Osteoblast (primary cell): ENCODE data around the gene LRP11. TPM values are rescaled to one million over a fixed set of nuclear protein-coding genes. Genes with fewer than 3 reads are reported as not detected.

ENCODE experiments used
- DNase-seq: peaks from one replicate; pipeline ENCODE4 v3.0.0; 2011; ENCODE audit warnings: low spot score, mixed read lengths; ENCODE audit not compliant: insufficient read length; ENCODE audit errors: missing footprints
- H2AFZ ChIP-seq: 2 replicates; pipeline ENCODE4 v1.6.0; 2011; ENCODE audit warnings: mild to moderate bottlenecking, low read length
- H3K27ac ChIP-seq: 2 replicates; pipeline ENCODE4 v1.5.1; 2011; ENCODE audit warnings: mild to moderate bottlenecking, low read depth, low read length, moderate library complexity
- H3K27me3 ChIP-seq: 2 replicates; pipeline ENCODE4 v1.6.0; 2012; ENCODE audit warnings: mild to moderate bottlenecking, control low read depth, inconsistent platforms, low read length, moderate library complexity; ENCODE audit not compliant: insufficient read depth
- H3K36me3 ChIP-seq: 2 replicates; pipeline ENCODE4 v1.5.1; 2011; ENCODE audit warnings: mild to moderate bottlenecking, low read length, control low read depth, moderate library complexity; ENCODE audit not compliant: insufficient read depth
- H3K4me1 ChIP-seq: 2 replicates; pipeline ENCODE4 v1.5.1; 2011; ENCODE audit warnings: mild to moderate bottlenecking, low read length, control low read depth, moderate library complexity; ENCODE audit not compliant: insufficient read depth
- H3K4me2 ChIP-seq: 2 replicates; pipeline ENCODE4 v1.6.0; 2011; ENCODE audit warnings: mild to moderate bottlenecking, low read length; ENCODE audit not compliant: insufficient read depth
- H3K4me3 ChIP-seq: fragments of 200-600 bp; sonication (generic); 3 replicates; pipeline ENCODE4 v1.5.1; 2012; ENCODE audit warnings: mild to moderate bottlenecking, low read length, inconsistent platforms; ENCODE audit not compliant: insufficient read depth
- H3K79me2 ChIP-seq: 2 replicates; pipeline ENCODE4 v1.6.0; 2012; ENCODE audit warnings: mild to moderate bottlenecking, low read length, control low read depth, inconsistent platforms; ENCODE audit not compliant: insufficient read depth
- H3K9me3 ChIP-seq: 2 replicates; pipeline ENCODE4 v1.5.1; 2011; ENCODE audit warnings: low read depth, low read length, control low read depth
- H4K20me1 ChIP-seq: 2 replicates; pipeline ENCODE4 v1.6.0; 2012; ENCODE audit warnings: mild to moderate bottlenecking, low read length, control low read depth; ENCODE audit not compliant: insufficient read depth
- CTCF ChIP-seq: IDR thresholded peaks from 2 replicates; pipeline ENCODE4 v1.5.1; 2011; ENCODE audit warnings: mild to moderate bottlenecking, low read depth, low read length, moderate library complexity; ENCODE audit errors: extremely low read depth
- total RNA-seq: library from RNA; depleted of rRNA; stranded (reverse); fragments of >200 nt; gene quantifications from 2 replicates; pipeline ENCODE4 v1.2.3, GENCODE V29; 2012

LRP11 gene
- total RNA-seq, 1 donor, result 39.4 TPM

DNA sequence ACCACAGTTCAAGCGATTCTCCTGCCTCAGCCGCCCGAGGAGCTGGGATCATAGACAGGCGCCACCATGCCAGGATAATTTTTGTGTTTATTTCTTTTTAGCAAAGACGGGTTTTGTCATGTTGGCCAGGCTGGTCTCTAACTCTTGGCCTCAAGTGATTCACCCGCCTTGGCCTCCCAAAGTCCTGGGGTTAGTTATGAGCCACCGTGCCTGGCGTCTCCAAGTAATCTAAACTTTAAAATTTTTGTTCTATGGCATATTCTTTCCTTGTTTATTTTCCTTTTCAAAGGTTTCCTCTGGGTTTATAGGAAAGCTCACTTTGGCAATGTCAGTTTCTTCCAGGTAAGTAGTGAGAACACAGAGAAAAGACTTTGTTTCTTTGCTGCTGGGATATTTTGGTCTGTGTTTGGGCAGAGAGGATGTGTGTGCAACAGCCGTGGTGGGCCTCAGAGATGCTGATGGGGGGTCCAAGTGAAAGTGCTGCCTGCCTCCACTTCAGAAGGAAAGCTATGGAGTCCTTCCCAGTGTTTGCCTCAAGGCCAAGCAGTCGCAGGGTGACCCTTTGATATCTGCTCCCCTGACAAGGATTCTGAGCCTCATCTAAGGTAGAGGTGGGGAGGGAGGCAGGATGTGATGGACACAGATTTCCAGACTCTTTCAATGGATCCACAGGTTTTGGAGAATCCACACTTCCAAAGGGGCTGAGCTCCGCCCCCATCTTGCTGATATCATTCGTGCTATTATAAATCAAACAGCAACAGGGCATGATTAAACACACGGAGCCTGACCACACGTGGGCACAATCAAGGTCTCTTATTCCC, 2.3 kb downstream of the LRP11 start:
- no peaks in the 10 kb centered on the region for H4K20me1 ChIP-seq
- no peak for TF ChIP-seq CTCF
- H3K4me2 ChIP-seq, result peak overlapping the region; percentile 85
- no peaks in the 10 kb centered on the region for H3K27me3 ChIP-seq
- H3K4me1 ChIP-seq, result peaks cover 42% of the 10 kb centered on the region
- peak overlapping the region; percentile 78 for H3K4me3 ChIP-seq
- no peaks in the 10 kb centered on the region for H3K9me3 ChIP-seq
- H3K27ac ChIP-seq, result peak overlapping the region; percentile 93
- H3K79me2 ChIP-seq, result peaks cover 52% of the 10 kb centered on the region
- DNase-seq, result no peak
- H2AFZ ChIP-seq, result peak overlapping the region; percentile 30
- no peaks in the 10 kb centered on the region for H3K36me3 ChIP-seq

GRCh38 chr6:149860834-149861602, 3.1 kb downstream of the LRP11 start:
- no peaks in the 10 kb centered on the region for H3K27me3 ChIP-seq
- H3K79me2 ChIP-seq, result peaks cover 60% of the 10 kb centered on the region
- H3K9me3 ChIP-seq, result no peaks in the 10 kb centered on the region
- peaks cover 50% of the 10 kb centered on the region for H3K4me1 ChIP-seq
- H3K4me3 ChIP-seq, result peak overlapping the region; percentile 78
- peak; percentile 22 for TF ChIP-seq CTCF
- no peaks in the 10 kb centered on the region for H3K36me3 ChIP-seq
- H2AFZ ChIP-seq, result peak overlapping the region; percentile 30
- peak overlapping the region; percentile 93 for H3K27ac ChIP-seq
- no peaks in the 10 kb centered on the region for H4K20me1 ChIP-seq
- no peak for DNase-seq
- H3K4me2 ChIP-seq, result peak overlapping the region; percentile 85

GRCh38 chr6:149860513-149860833, 3.7 kb downstream of the LRP11 start:
- Histone ChIP-seq H3K4me1 (peaks cover 55% of the 10 kb centered on the region), H3K79me2 (peaks cover 64% of the 10 kb centered on the region), H3K4me3 (no peak overlapping the region), H4K20me1 (no peaks in the 10 kb centered on the region), H3K36me3 (no peaks in the 10 kb centered on the region), H3K4me2 (no peak overlapping the region), H2AFZ (no peak overlapping the region), H3K27ac (peak overlapping the region; percentile 93), H3K9me3 (no peaks in the 10 kb centered on the region), H3K27me3 (no peaks in the 10 kb centered on the region)
- TF ChIP-seq CTCF, result no peak
- DNase-seq, result peak; percentile 66

GRCh38 chr6:149859938-149860337, 4.2 kb downstream of the LRP11 start:
- no peaks in the 10 kb centered on the region for H3K36me3 ChIP-seq
- H3K27ac ChIP-seq, result peak overlapping the region; percentile 93
- no peak for TF ChIP-seq CTCF
- DNase-seq, result no peak
- H4K20me1 ChIP-seq, result no peaks in the 10 kb centered on the region
- no peak overlapping the region for H2AFZ ChIP-seq
- H3K4me3 ChIP-seq, result no peak overlapping the region
- H3K79me2 ChIP-seq, result peaks cover 64% of the 10 kb centered on the region
- no peaks in the 10 kb centered on the region for H3K9me3 ChIP-seq
- peaks cover 61% of the 10 kb centered on the region for H3K4me1 ChIP-seq
- H3K4me2 ChIP-seq, result peak overlapping the region; percentile 44
- H3K27me3 ChIP-seq, result no peaks in the 10 kb centered on the region
